HG03521 (cell line): ENCODE data around the gene DPEP3.
A peak's percentile ranks its signal among the peaks of the same experiment; 100 is the strongest.

Experiments
- ATAC-seq: cut with Tn5 transposase; IDR thresholded peaks from one replicate; pipeline ENCODE4 v1.9.1; 2021; ENCODE audit warnings: mild to moderate bottlenecking, moderate library complexity; ENCODE audit not compliant: unreplicated experiment

The DPEP3 gene

GRCh38 chr16:67967958-67968399 lies 12.3 kb downstream of the DPEP3 start:
- ATAC-seq, result peak; percentile 24

- no peak for ATAC-seq
Observed at GRCh38 chr16:67967183-67967957, 12.9 kb downstream of the DPEP3 start.

GRCh38 chr16:67966549-67967182 lies 13.6 kb downstream of the DPEP3 start:
- ATAC-seq, result no peak

GRCh38 chr16:67965668-67966548 lies 14.4 kb downstream of the DPEP3 start:
- no peak for ATAC-seq

GRCh38 chr16:67964477-67965131 lies 15.7 kb downstream of the DPEP3 start:
- ATAC-seq, result no peak

- no peak for ATAC-seq
Observed at GRCh38 chr16:67963662-67964321, 16.5 kb downstream of the DPEP3 start.

GRCh38 chr16:67963292-67963661 lies 17.0 kb downstream of the DPEP3 start:
- ATAC-seq, result no peak

GRCh38 chr16:67962135-67962534 lies 18.2 kb downstream of the DPEP3 start:
- ATAC-seq, result no peak

- ATAC-seq, result no peak
Observed at GRCh38 chr16:67961551-67961957, 18.7 kb downstream of the DPEP3 start.

- ATAC-seq, result no peak
Observed at GRCh38 chr16:67959536-67960329, 20.6 kb downstream of the DPEP3 start.

GRCh38 chr16:67957622-67958021 lies 22.7 kb downstream of the DPEP3 start:
- ATAC-seq, result no peak

GRCh38 chr16:67954421-67955196 lies 25.7 kb downstream of the DPEP3 start:
- ATAC-seq, result no peak

- ATAC-seq, result no peak
Observed at GRCh38 chr16:67953641-67954375, 26.5 kb downstream of the DPEP3 start.

GRCh38 chr16:67951485-67951884 lies 28.8 kb downstream of the DPEP3 start:
- ATAC-seq, result no peak

- no peak for ATAC-seq
Observed at GRCh38 chr16:67950335-67950843, 29.9 kb downstream of the DPEP3 start.

GRCh38 chr16:67949645-67950044 lies 30.7 kb downstream of the DPEP3 start:
- ATAC-seq, result no peak

GRCh38 chr16:67948015-67948414 lies 32.3 kb downstream of the DPEP3 start:
- ATAC-seq, result no peak

GRCh38 chr16:67946966-67947558 lies 33.2 kb downstream of the DPEP3 start:
- ATAC-seq, result no peak
